GM18519 (cell line): Measurements from ENCODE around the gene DNAH10.

Source experiments
- ATAC-seq: cut with Tn5 transposase; IDR thresholded peaks from one replicate; pipeline ENCODE4 v1.9.1; 2021; ENCODE audit warnings: mild to moderate bottlenecking, moderate library complexity; ENCODE audit not compliant: unreplicated experiment, low FRiP score

The DNAH10 gene

GRCh38 chr12:123839826-123840225 lies 77.7 kb downstream of the DNAH10 start:
- no peak for ATAC-seq

GRCh38 chr12:123840765-123841425 lies 78.8 kb downstream of the DNAH10 start:
- no peak for ATAC-seq

GRCh38 chr12:123843912-123844748 lies 82.0 kb downstream of the DNAH10 start:
- ATAC-seq = no peak

GRCh38 chr12:123845881-123846280 lies 83.8 kb downstream of the DNAH10 start:
- no peak for ATAC-seq

- no peak for ATAC-seq
Measured at GRCh38 chr12:123846340-123846739, 84.2 kb downstream of the DNAH10 start.

GRCh38 chr12:123847019-123847418 lies 84.9 kb downstream of the DNAH10 start:
- ATAC-seq = no peak

- ATAC-seq = no peak
Measured at GRCh38 chr12:123847876-123848275, 85.8 kb downstream of the DNAH10 start.

GRCh38 chr12:123849517-123849916 lies 87.4 kb downstream of the DNAH10 start:
- no peak for ATAC-seq

- ATAC-seq = no peak
Measured at GRCh38 chr12:123850246-123851134, 88.4 kb downstream of the DNAH10 start.

GRCh38 chr12:123853396-123854070 lies 91.4 kb downstream of the DNAH10 start:
- no peak for ATAC-seq

- ATAC-seq = no peak
Measured at GRCh38 chr12:123854232-123854631, 92.1 kb downstream of the DNAH10 start.

GRCh38 chr12:123854918-123855317 lies 92.8 kb downstream of the DNAH10 start:
- ATAC-seq = no peak

GRCh38 chr12:123856681-123857080 lies 94.6 kb downstream of the DNAH10 start:
- no peak for ATAC-seq

- no peak for ATAC-seq
Measured at GRCh38 chr12:123858176-123858575, 96.1 kb downstream of the DNAH10 start.

- ATAC-seq = no peak
Measured at GRCh38 chr12:123859035-123859434, 96.9 kb downstream of the DNAH10 start.

GRCh38 chr12:123860377-123860776 lies 98.3 kb downstream of the DNAH10 start:
- ATAC-seq = no peak

- no peak for ATAC-seq
Measured at GRCh38 chr12:123861392-123861791, 99.3 kb downstream of the DNAH10 start.

- ATAC-seq = no peak
Measured at GRCh38 chr12:123867141-123867540, 105.0 kb downstream of the DNAH10 start.

GRCh38 chr12:123868791-123869190 lies 106.7 kb downstream of the DNAH10 start:
- no peak for ATAC-seq

- no peak for ATAC-seq
Measured at GRCh38 chr12:123873793-123874192, 111.7 kb downstream of the DNAH10 start.
